Measurements from ENCODE around the gene CTIF. TPM values are rescaled to one million over a fixed set of nuclear protein-coding genes. Genes with fewer than 3 reads are reported as not detected.

CTIF gene
- total RNA-seq, 2 donors from 2014 or later: 6.1 to 7.3 TPM

DNA sequence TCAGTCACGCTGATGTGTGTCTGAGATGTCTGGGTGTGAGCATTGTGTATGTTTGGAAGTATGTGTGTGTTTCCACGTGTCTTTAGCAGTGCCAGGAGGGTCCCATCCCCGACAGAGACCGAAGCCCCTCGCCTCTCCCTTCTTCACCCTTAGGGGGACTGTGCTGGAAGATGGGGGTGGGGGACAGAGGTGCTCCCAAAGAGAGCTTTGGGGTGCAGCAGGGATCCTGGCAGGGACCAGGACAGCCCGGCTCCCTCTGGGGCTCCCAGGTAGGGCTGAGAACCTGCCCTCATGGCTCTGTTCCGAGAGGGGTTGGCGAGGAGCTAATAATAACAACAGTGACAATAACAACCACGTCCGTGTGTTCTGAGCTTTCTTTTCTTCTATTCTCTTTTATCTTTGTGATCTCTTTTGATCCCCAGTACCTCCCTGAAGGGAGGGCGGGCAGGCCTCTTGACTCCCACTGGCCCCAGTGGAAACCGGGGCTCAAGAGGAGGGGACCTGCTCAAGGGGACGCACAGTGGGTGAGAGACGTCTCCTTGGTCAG lies 354.3 kb downstream of the CTIF start:
- H3K4me3 Mint-ChIP-seq: no peak overlapping the region
- H3K27ac Mint-ChIP-seq: no peak overlapping the region
- ATAC-seq: no peak
- H3K36me3 Mint-ChIP-seq (ENCODE audit: low read depth): no peaks in the 10 kb centered on the region
- DNase-seq: no peak
- no peaks in the 10 kb centered on the region for H3K9me3 ChIP-seq (ENCODE audit: control insufficient read depth, low read length, poor library complexity, severe bottlenecking)
- no peaks in the 10 kb centered on the region for H3K27me3 Mint-ChIP-seq
- peaks cover 17% of the 10 kb centered on the region for H3K4me1 Mint-ChIP-seq

GRCh38 chr18:48893608-48894600 lies 355.1 kb downstream of the CTIF start:
- no peaks in the 10 kb centered on the region for H3K36me3 Mint-ChIP-seq (ENCODE audit: low read depth)
- no peaks in the 10 kb centered on the region for H3K9me3 ChIP-seq (ENCODE audit: control insufficient read depth, low read length, poor library complexity, severe bottlenecking)
- no peak overlapping the region for H3K4me3 Mint-ChIP-seq
- H3K4me1 Mint-ChIP-seq: peaks cover 17% of the 10 kb centered on the region
- no peak overlapping the region for H3K27ac Mint-ChIP-seq
- H3K27me3 Mint-ChIP-seq: no peaks in the 10 kb centered on the region
- ATAC-seq: no peak
- no peak for DNase-seq

- H3K27me3 Mint-ChIP-seq: no peaks in the 10 kb centered on the region
- ATAC-seq (no peak), DNase-seq (no peak)
- no peaks in the 10 kb centered on the region for H3K9me3 ChIP-seq (ENCODE audit: control insufficient read depth, low read length, poor library complexity, severe bottlenecking)
- H3K4me1 Mint-ChIP-seq: peaks cover 17% of the 10 kb centered on the region
- H3K4me3 Mint-ChIP-seq: no peak overlapping the region
- H3K36me3 Mint-ChIP-seq (ENCODE audit: low read depth): no peaks in the 10 kb centered on the region
- H3K27ac Mint-ChIP-seq: peak overlapping the region; percentile 75
Measured at GRCh38 chr18:48894799-48895346, 356.0 kb downstream of the CTIF start.

- H3K4me3 Mint-ChIP-seq: no peak overlapping the region
- no peaks in the 10 kb centered on the region for H3K9me3 ChIP-seq (ENCODE audit: control insufficient read depth, low read length, poor library complexity, severe bottlenecking)
- no peak for DNase-seq
- H3K27ac Mint-ChIP-seq: peak overlapping the region; percentile 73
- no peaks in the 10 kb centered on the region for H3K36me3 Mint-ChIP-seq (ENCODE audit: low read depth)
- H3K27me3 Mint-ChIP-seq: no peaks in the 10 kb centered on the region
- no peak for ATAC-seq
- peaks cover 14% of the 10 kb centered on the region for H3K4me1 Mint-ChIP-seq
Measured at GRCh38 chr18:48896326-48896874, 357.6 kb downstream of the CTIF start.

GRCh38 chr18:48896875-48897511 lies 358.2 kb downstream of the CTIF start:
- DNase-seq: no peak
- H3K9me3 ChIP-seq (ENCODE audit: control insufficient read depth, low read length, poor library complexity, severe bottlenecking): no peaks in the 10 kb centered on the region
- Mint-ChIP-seq H3K4me1 (peaks cover 14% of the 10 kb centered on the region), H3K27ac (peak overlapping the region; percentile 73), H3K4me3 (no peak overlapping the region), H3K27me3 (no peaks in the 10 kb centered on the region), H3K36me3 (ENCODE audit: low read depth) (no peaks in the 10 kb centered on the region)
- peak; percentile 76 for ATAC-seq

DNA sequence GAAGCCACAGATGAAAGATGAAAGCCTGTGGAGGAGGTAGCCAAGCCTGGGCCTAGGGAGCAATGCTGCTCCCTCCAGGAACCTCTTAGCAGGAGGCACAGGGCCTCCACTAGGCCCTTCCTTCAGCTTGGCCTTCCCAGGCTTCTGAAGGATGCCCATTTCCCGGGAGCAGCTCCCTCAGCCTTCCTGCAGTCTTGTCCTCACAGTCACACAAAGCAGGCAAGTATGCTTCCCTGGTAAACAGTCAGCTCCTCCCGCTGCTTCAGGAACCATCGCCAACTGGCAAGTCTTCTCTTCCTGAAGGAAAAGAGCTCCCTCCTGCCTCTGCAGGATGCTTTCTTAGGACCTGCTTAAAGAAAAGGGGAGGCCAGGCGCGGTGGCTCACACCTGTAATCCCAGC lies 358.7 kb downstream of the CTIF start:
- DNase-seq: no peak
- Mint-ChIP-seq H3K36me3 (ENCODE audit: low read depth) (no peaks in the 10 kb centered on the region), H3K27ac (no peak overlapping the region), H3K4me1 (peaks cover 14% of the 10 kb centered on the region), H3K27me3 (no peaks in the 10 kb centered on the region), H3K4me3 (no peak overlapping the region)
- H3K9me3 ChIP-seq (ENCODE audit: control insufficient read depth, low read length, poor library complexity, severe bottlenecking): no peaks in the 10 kb centered on the region
- no peak for ATAC-seq

DNA sequence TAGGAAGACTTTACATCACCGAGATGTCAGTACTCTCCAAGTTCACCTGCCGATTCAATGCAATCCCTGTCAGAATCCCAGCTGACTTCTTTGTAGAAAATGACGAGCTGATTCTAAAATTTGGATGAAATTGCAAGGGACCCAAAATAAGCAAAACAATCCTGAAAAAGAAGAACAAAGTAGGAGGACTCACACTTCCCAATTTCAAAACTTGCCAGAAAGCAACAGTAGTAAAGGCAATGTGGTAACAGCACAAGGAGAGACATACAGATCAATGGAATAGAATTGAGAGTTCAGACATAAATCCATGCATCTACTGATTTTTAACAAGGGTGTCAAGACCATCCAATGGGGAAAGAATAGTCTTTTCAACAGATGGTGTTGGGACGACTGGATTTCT lies 359.7 kb downstream of the CTIF start:
- H3K9me3 ChIP-seq (ENCODE audit: control insufficient read depth, low read length, poor library complexity, severe bottlenecking): no peaks in the 10 kb centered on the region
- Mint-ChIP-seq H3K27me3 (no peaks in the 10 kb centered on the region), H3K27ac (no peak overlapping the region), H3K4me3 (no peak overlapping the region), H3K36me3 (ENCODE audit: low read depth) (no peaks in the 10 kb centered on the region), H3K4me1 (peaks cover 11% of the 10 kb centered on the region)
- DNase-seq (no peak), ATAC-seq (no peak)

- H3K27ac Mint-ChIP-seq: no peak overlapping the region
Measured at GRCh38 chr18:48899558-48900174, 360.8 kb downstream of the CTIF start.

DNA sequence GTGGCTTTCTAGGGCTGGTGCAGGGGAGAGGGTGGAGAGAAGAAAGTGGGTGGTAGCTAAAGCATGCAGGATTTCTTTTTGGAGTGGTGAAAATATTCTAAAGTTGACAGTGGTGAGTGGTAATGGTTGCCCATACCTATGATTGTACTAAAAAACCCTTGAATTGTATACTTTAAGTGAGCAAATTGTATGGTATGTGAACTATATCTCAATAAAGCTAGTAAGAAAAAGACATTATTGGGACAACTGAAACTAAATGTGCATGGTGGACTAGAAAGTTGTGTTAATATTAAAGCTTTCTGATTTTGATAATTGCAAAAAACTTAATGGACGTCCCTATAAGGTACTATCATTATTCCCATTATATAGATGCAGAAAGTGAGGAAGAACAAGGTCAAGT lies 361.6 kb downstream of the CTIF start:
- H3K4me1 Mint-ChIP-seq: peaks cover 8% of the 10 kb centered on the region
- ATAC-seq (no peak), DNase-seq (no peak)
- H3K9me3 ChIP-seq (ENCODE audit: control insufficient read depth, low read length, poor library complexity, severe bottlenecking): no peaks in the 10 kb centered on the region
- H3K4me3 Mint-ChIP-seq: no peak overlapping the region
- no peak overlapping the region for H3K27ac Mint-ChIP-seq
- H3K27me3 Mint-ChIP-seq: no peaks in the 10 kb centered on the region
- H3K36me3 Mint-ChIP-seq (ENCODE audit: low read depth): no peaks in the 10 kb centered on the region

More at GRCh38 chr18:48899558-48900174, 360.8 kb downstream of the CTIF start:
- Mint-ChIP-seq H3K27me3 (no peaks in the 10 kb centered on the region), H3K4me1 (peaks cover 11% of the 10 kb centered on the region), H3K36me3 (ENCODE audit: low read depth) (no peaks in the 10 kb centered on the region), H3K4me3 (no peak overlapping the region)
- DNase-seq: no peak
- ATAC-seq: no peak
- H3K9me3 ChIP-seq (ENCODE audit: control insufficient read depth, low read length, poor library complexity, severe bottlenecking): no peaks in the 10 kb centered on the region

DNA sequence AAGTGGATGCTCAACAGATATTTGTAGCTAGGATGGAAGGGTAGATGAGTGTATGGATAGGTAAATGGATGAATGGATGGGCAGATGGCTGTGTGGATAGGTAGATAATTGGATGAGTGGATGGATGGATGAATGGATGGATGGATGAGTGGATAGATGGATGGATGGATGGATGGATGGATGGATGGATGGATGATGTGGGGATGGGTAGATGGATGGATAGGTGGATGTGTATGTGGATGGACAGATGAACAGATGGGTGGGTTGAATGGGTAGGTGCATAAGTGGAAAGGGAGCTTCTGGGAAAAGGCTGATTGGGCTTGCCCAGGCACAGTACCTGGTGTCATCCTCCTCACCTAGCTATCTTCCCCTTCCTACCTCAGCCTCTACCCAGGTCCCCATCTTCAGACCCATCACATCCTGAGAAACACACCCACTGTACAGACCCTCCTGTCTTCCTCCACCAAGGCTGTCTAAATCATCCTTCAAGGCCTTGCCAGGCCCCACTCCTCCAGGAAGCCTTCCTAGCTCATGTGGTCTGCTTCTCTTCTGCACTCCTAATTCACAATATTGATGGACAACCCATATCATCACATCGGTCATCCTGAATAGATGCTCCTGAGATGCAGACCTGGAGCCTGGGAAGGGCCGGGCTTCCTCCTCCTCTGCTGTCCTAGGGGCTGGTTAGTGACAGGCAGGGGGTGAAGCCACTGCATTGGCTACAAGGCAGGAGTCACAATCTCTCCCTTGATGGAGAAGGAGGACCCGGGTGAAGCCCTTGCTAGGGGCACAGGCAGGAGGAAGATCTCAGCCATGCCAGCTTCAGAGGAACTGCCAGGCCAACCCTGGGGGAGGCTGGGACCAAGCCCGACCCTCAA lies 362.6 kb downstream of the CTIF start:
- H3K4me3 Mint-ChIP-seq: no peak overlapping the region
- ATAC-seq: no peak

DNA sequence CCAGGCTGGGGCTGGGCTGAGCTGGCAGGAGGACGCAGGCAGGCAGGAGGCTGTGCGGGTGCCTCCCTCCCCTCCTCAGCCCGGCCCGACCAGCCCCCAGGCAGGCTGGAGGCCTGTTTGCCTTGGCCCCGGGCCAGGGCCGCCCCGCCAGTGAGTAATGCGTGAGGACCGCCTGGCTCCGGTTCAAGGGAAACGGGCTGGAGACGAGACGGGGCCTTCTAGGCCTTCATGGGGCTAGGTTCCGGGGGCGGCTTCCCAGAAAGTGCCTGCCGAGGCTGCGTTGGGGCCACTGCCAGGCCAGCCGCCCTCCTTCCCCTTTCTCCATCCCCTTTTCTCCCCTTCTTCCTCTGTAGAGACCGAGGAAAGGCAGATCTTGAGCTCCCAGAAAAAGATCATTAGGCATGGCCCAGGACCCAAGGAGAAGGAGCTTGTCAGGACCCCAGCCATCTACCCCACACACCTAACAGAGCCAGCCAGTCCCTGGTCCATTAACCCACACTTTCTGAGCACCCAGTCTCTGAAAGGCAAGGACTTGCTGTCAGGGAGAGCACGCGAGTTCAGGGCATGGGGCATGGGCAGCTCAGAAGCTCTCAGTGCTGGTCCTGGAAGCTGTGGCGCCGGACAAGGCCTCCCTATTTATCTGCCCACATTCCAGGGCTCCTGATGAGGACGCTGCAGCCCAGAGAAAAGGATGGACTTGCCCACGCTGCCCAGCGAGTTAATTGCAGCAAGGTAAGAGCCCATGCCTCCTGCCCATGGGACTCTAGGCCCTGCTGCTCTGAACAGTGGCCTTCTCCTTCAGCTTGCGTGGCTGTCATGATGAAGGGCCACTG lies 363.4 kb downstream of the CTIF start:
- H3K27me3 Mint-ChIP-seq: no peaks in the 10 kb centered on the region
- DNase-seq (no peak), ATAC-seq (no peak)
- H3K4me3 Mint-ChIP-seq: no peak overlapping the region
- no peaks in the 10 kb centered on the region for H3K36me3 Mint-ChIP-seq (ENCODE audit: low read depth)
- H3K9me3 ChIP-seq (ENCODE audit: control insufficient read depth, low read length, poor library complexity, severe bottlenecking): no peaks in the 10 kb centered on the region
- no peaks in the 10 kb centered on the region for H3K4me1 Mint-ChIP-seq
- no peak overlapping the region for H3K27ac Mint-ChIP-seq

More for the DNA sequence above, 362.6 kb downstream of the CTIF start:
- Mint-ChIP-seq H3K36me3 (ENCODE audit: low read depth) (no peaks in the 10 kb centered on the region), H3K27ac (no peak overlapping the region), H3K27me3 (no peaks in the 10 kb centered on the region), H3K4me1 (peaks cover 4% of the 10 kb centered on the region)
- no peaks in the 10 kb centered on the region for H3K9me3 ChIP-seq (ENCODE audit: control insufficient read depth, low read length, poor library complexity, severe bottlenecking)
- no peak for DNase-seq

All from T-helper 17 cell (primary cell).